Testis (tissue), 5 donors: Measurements from ENCODE around the gene VPS52. TPM values are rescaled to one million over a fixed set of nuclear protein-coding genes. Genes with fewer than 3 reads are reported as not detected.
A peak's percentile ranks its signal among the peaks of the same experiment; 100 is the strongest.

Experiments used
- DNase-seq: peaks from one replicate; pipeline ENCODE4 v3.0.0-alpha.2; 2019
- H3K27ac ChIP-seq, 2 donors: fragments of 200-600 bp; sonication (generic); one replicate each; pipeline ENCODE4 v1.5.1; 2019
- H3K27me3 ChIP-seq: fragments of 200-600 bp; sonication (generic); one replicate; pipeline ENCODE4 v1.5.1; 2019
- H3K36me3 ChIP-seq: fragments of 200-600 bp; sonication (generic); one replicate; pipeline ENCODE4 v1.5.1; 2017; ENCODE audit warnings: low read depth; ENCODE audit errors: missing control alignments
- H3K4me1 ChIP-seq: fragments of 200-600 bp; sonication (generic); one replicate; pipeline ENCODE4 v1.5.1; 2019
- H3K4me3 ChIP-seq, 2 donors: fragments of 200-600 bp; sonication (generic); one replicate each; pipeline ENCODE4 v1.5.1; 2017 to 2019
- H3K9me3 ChIP-seq: fragments of 200-600 bp; sonication (generic); one replicate; pipeline ENCODE4 v1.5.1; 2017
- POLR2A ChIP-seq: fragments of 450-650 bp; IDR thresholded peaks from one replicate; pipeline ENCODE4 v1.6.1; 2017; ENCODE audit warnings: antibody characterized with exemption, mild to moderate bottlenecking, moderate library complexity
- WGBS, 2 donors: methylation state at CpG; one replicate each; pipeline ENCODE4 v1.1.5; 2018; 5-methylcytosine and 5-hydroxymethylcytosine counted together
- intact Hi-C: fragments of 100-400 bp; cut with DNase I; formaldehyde crosslinking; loops from one replicate; pipeline ENCODE4 v1.15.1; 2023; ENCODE audit warnings: low total_unique reads
- long read RNA-seq, 2 donors: transcript quantifications; one replicate each; lab custom pipeline, GENCODE V29; 2026
- polyA plus RNA-seq: library from polyadenylated mRNA; stranded (reverse); fragments of 350-450 nt; fragmentation: Illumina TruSeq; extraction: RNeasy Lipid Tissue Mini Kit (QIAGEN cat#74804); gene quantifications from one replicate; pipeline ENCODE4 v1.2.3, GENCODE V29; 2014; ENCODE audit warnings: low read depth, low replicate concordance; ENCODE audit not compliant: insufficient read depth
- total RNA-seq, 2 donors: library from RNA; depleted of rRNA; stranded (reverse); fragments of >200 nt; gene quantifications; one replicate each; pipeline ENCODE4 v1.2.3, GENCODE V29; 2016
- TF ChIP-seq, protein P1 (sequence below), 3 experiments: fragments of 450-650 bp in 2 of 3; fragments of 200-600 bp in 1 of 3; sonication (generic) in 1 of 3; IDR thresholded peaks; one replicate each; pipeline ENCODE4 v1.5.1; 2016 to 2019; ENCODE audit warnings: antibody characterized with exemption in 3 of 3, mild to moderate bottlenecking in 2 of 3, moderate library complexity in 1 of 3

The VPS52 gene
- total RNA-seq (10 to 100 TPM; 71.0 to 85.0 TPM), polyA plus RNA-seq (87.1 TPM)
- long read RNA-seq, donor 1, transcript VPS52-222 (4 exons, 743 nt) = major isoform, 13 of 29 reads
- long read RNA-seq, donor 1, partial matches to known transcripts = 12 of 29 reads
- long read RNA-seq, donor 1, other reads (novel, unspliced or antisense) = 0 of 29 reads
- long read RNA-seq, donor 2, transcript VPS52-222 (4 exons, 743 nt) = major isoform, 7 of 3,607 reads
- long read RNA-seq, donor 2, transcript VPS52-212 (20 exons, 2,960 nt) = minor isoform, 5 of 3,607 reads
- long read RNA-seq, donor 2, partial matches to known transcripts = 3,438 of 3,607 reads
- long read RNA-seq, donor 2, other reads (novel, unspliced or antisense) = 156 of 3,607 reads

GRCh38 chr6:33271468-33272274 is at the start of gene VPS52, which contains the start of gene RPS18:
Gene VPS52, minus strand, starts transcription at chr6:33271876. Its CDS starts 201 bp downstream, at chr6:33271675.
Gene RPS18, plus strand, starts transcription at chr6:33272075. Its CDS starts 45 bp downstream, at chr6:33272120.
- TF ChIP-seq, protein P1, sequence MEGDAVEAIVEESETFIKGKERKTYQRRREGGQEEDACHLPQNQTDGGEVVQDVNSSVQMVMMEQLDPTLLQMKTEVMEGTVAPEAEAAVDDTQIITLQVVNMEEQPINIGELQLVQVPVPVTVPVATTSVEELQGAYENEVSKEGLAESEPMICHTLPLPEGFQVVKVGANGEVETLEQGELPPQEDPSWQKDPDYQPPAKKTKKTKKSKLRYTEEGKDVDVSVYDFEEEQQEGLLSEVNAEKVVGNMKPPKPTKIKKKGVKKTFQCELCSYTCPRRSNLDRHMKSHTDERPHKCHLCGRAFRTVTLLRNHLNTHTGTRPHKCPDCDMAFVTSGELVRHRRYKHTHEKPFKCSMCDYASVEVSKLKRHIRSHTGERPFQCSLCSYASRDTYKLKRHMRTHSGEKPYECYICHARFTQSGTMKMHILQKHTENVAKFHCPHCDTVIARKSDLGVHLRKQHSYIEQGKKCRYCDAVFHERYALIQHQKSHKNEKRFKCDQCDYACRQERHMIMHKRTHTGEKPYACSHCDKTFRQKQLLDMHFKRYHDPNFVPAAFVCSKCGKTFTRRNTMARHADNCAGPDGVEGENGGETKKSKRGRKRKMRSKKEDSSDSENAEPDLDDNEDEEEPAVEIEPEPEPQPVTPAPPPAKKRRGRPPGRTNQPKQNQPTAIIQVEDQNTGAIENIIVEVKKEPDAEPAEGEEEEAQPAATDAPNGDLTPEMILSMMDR (IDR thresholded peaks at IDR 0.05) = peak in 1 of 3 experiments; percentile 6
- peak; percentile 96 for TF ChIP-seq POLR2A
- Histone ChIP-seq H3K4me1 (peaks cover 28% of the 10 kb centered on the region), H3K36me3 (no peaks in the 10 kb centered on the region), H3K27ac (peak within 1 kb of the TSS; percentile 85 to 91), H3K4me3 (peak within 1 kb of the TSS; percentile 82 to 88), H3K27me3 (no peaks in the 10 kb centered on the region), H3K9me3 (no peaks in the 10 kb centered on the region)
- intact Hi-C loops = loop anchor here (2.0 kb wide), 1 partner anchor 17 kb away; the partner anchor contains the start of genes PFDN6 and WDR46
- 0% methylated on average over 21 to 48 of the region's 48 CpGs for WGBS, 2 donors
- DNase-seq = peak; percentile 99

DNA sequence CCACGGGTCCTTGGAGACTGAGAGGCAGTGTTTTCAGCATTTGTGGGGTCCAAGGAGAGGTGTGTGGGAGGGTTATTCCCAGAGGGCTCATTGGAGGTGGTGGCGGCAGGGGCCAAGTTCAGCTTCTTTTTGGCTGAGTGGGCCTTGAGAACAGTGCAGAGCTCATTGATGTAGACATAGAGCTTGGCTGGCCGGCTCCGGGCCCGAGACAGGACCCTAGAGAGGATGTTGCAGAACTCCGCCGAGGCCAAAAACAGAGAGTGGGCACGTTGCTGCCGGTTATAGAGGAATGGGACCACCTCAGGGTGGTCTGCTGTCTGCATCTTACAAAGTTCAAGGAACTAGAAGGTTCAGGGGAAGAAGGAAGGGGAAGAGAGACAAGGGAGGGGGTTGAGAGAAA is 49.6 kb upstream of the VPS52 start:
- no peak for DNase-seq
- intact Hi-C loops = no loop called here
- peaks cover 40% of the 10 kb centered on the region for H3K4me1 ChIP-seq

DNA sequence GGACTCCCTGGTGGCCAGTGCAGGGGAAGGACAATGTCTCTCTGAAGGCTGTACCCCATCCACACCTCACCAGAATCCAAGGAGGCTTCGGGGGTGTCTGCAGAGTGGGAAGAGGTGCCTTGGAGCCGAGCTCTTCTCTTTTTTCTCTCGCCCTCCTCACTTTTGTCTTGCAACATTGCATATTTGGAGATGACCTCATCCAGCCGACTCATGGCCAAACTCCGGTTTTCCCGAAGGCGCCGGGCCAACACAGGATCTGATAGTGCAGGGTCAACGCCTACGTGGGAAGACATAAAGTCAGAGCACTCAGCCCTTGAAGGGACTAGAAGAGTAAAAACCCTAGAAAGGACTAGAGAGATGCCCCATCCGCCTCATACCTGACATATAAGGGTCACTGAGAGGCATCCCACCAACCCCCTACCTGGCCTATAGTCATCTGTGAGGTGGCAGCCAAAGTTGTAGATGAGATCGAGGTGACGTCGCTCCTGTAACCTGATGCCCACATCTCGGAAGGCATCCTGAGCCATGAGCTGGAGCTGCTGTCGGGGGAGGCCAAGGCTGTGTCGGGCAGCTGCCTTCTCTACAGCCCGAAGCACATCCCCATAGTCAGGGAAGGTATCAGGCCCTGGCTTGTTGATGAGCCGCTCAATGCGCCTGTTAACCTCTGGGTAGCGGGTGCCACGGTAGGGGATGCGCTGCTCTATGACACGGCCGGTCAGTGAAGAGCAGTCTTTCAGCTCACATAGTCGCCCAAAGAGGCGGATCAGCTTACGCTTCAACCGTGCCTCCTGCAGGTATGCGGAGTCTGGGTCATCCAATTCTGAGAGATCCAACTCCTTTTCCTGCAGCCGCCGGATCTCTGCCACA is 48.9 kb upstream of the VPS52 start:
- no peaks in the 10 kb centered on the region for H3K27me3 ChIP-seq
- 66 to 70% methylated on average over 19 to 32 of the region's 32 CpGs for WGBS, 2 donors
- no peak overlapping the region for H3K4me3 ChIP-seq
- peak; percentile 84 for DNase-seq
- H3K27ac ChIP-seq = peak overlapping the region; percentile 39 to 43
- TF ChIP-seq, protein P1 (IDR thresholded peaks at IDR 0.05) = no peak
- no peak for TF ChIP-seq POLR2A
- H3K36me3 ChIP-seq = no peaks in the 10 kb centered on the region
- H3K4me1 ChIP-seq = peaks cover 40% of the 10 kb centered on the region
- H3K9me3 ChIP-seq = no peaks in the 10 kb centered on the region
- intact Hi-C loops = no loop called here

More for the DNA sequence above, 49.6 kb upstream of the VPS52 start:
- 75 to 79% methylated on average over 7 to 9 of the region's 9 CpGs for WGBS, 2 donors
- Histone ChIP-seq H3K27me3 (no peaks in the 10 kb centered on the region), H3K4me3 (no peak overlapping the region), H3K9me3 (no peaks in the 10 kb centered on the region), H3K36me3 (no peaks in the 10 kb centered on the region), H3K27ac (peak overlapping the region; percentile 18 to 90)
- TF ChIP-seq POLR2A = no peak
- TF ChIP-seq, protein P1 (IDR thresholded peaks at IDR 0.05) = no peak

DNA sequence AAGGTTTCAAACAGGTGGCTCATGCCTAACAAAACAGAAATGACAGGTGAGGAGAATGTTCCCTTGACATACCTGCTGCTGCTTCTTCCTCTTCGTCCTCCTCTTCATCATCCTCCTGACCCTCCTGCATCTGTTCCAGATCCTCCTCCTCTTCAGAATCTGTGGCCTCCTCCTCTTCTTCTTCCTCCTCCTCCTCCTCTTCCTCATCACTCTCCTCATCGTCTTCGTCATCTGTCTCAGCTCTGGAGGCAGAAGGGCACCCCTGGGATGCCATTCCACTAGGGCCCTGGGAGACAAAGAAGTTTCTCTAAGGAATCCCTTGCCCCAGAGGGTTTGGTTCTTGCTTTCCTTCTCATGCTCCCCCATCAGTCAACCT is 48.3 kb upstream of the VPS52 start:
- no peaks in the 10 kb centered on the region for H3K36me3 ChIP-seq
- TF ChIP-seq, protein P1 (IDR thresholded peaks at IDR 0.05) = no peak
- no peak for TF ChIP-seq POLR2A
- intact Hi-C loops = loop anchor here (10.0 kb wide), 2 partner anchors 95 to 115 kb away; partner anchors contain the start of genes CUTA, HSD17B8, PHF1 and RING1
- H3K4me3 ChIP-seq = no peak overlapping the region
- peak overlapping the region; percentile 39 to 43 for H3K27ac ChIP-seq
- H3K27me3 ChIP-seq = no peaks in the 10 kb centered on the region
- no peaks in the 10 kb centered on the region for H3K9me3 ChIP-seq
- 82% methylated on average over 3 of the region's 3 CpGs for WGBS, 2 donors
- no peak for DNase-seq
- H3K4me1 ChIP-seq = peaks cover 46% of the 10 kb centered on the region
